HG02885 (cell line): ENCODE data around the gene MCM5.
"Not testable (repeated sequence)": the region's sequence is repeated elsewhere in the genome, so short reads cannot be mapped to it uniquely, and the experiment has no call there.

Experiments used
- ATAC-seq: cut with Tn5 transposase; IDR thresholded peaks from one replicate; pipeline ENCODE4 v1.9.1; 2021; ENCODE audit warnings: mild to moderate bottlenecking; ENCODE audit not compliant: unreplicated experiment, poor library complexity

Gene MCM5

DNA sequence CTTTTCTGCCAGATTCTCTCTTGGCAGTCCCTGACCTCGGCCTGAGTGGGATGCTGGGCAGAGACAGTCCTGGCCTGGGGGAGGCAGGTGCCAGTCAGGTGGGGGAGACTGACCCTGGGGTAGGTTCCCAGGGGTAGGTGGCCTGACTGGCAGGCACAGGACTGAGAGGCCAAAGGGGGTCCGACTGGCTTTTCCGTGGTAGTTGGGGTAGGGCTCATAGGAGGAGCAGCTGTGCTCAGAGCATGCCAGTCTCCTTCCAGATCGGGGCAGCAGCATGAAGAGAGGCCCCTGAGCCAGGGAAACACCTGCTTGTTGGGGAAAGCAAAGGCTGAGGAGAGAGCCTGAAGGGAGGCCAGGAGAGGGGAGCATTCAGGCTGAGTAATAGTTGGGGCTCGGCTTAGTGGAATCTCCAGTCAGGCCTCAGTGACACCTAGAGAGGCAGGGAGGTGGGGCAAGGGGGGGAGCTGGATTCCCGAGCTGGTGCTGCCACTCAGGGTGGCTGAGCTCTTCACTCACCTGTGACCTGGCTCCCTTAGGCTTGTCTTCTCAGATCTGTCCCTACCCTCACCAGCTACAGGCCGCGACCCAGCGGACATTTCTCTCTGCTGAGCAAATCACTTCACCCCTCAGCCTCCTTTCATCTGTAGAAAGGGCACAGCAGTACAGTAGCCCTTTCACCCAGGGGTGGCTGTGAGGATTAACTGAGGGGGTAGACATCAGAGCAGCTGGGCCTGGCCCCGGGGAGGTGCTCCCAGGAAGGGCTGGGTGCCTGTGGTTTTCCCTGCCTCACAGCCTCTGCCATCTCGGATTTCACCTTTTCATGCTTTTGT lies 26.2 kb downstream of the MCM5 start:
- ATAC-seq = no peak

DNA sequence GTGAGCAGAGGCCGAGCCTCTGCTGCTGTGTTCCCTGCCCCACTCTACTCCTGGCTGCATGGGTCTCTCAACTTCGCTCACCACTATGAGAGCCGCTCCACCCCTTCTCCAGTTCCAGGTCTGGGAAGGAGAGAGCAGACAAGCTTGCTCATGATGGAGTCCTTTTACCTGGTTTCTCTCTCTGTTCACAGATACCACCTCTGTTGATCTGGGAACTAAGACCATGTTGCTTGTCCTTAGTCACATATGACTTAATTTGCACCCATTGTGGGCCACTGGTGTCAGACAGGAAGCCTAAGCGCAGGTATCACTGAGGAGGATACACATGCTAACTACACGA lies 26.8 kb downstream of the MCM5 start:
- no peak for ATAC-seq

DNA sequence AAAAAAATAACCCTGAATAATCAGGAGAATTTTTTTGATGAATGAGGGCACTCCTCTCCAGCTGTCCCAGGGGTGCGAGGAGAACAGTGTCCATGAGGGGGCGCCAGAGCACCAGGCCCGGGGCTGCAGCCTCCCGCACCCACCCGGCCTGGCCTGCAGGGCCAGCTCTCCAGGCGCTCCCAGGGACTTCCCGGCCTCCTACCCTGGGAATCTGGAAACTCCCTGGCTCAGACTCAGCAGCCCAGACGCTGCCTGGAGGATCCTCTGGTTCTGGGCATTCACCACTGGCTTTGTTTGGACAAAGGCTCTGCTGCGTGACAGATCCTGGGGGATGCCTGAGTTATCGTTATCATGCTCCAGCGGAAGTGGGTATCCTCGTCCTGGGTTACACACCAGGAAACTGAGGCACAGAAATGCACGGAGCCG lies 31.0 kb downstream of the MCM5 start:
- ATAC-seq = no peak

DNA sequence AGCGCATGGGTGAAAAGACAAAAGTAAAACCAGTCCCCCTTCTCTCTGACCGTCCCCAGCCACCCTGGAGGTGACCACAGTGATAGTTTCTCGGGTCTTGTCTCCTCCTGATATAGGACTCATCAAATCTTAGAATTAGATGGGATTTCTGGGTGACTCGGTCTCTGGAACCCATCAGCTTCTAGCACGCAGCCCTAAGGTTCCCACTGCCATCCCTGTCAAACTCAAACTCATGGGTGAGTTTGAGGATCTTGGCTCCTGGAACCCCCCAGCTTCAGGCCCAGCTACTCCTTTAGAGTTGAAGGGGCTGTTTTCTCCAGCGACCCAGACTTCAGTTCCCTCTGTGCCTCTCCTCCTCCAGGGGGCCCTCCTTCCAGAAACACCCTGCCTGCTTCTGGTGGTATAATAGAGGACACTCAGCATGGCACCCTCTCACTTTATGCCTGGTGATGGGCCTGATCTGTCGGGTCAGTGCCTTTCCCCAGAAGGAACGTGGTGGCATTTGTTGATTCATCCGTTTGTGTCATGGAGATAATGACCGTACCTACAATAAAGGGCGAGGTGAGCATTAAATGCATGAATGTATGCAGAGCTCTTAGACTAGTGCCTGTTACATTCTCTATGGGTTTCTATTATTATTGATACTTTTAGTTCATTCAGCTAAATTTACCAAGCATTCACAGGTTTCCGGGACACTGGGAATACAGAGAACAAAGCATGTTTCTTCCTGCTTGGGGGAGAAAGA lies 31.7 kb downstream of the MCM5 start:
- ATAC-seq = no peak

DNA sequence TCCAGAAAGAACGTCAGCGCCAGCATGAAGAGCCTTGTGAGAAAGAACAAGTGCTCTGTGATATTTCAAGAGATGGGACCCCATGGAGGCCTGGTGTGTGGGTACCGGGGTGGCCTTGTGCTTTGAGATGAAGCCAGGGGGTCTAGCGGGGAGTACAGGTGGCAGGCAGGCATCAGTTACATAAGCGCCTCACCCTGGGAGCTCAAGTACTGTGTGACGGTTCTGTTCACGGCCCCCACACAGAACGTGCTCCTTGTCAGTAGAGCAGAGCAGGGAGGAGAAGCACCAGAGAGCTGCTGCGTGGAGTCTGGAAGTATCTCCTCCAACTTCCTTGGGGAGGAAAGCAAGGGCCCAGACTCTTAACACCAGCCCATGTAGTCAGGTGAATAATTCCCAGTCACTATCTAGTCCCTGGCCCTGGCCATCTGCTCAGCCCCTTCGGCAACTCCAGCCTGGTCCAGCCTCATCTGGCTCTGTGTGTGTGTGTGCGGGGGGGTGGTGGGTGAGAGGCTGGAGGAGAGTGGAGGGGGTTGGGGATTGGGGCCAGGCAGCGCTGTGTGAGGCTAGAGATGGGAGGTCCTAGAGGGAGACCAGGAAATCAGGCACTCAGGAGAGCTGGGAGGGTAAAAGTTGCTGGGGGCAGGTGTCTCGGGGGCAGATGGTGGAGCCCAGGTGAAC lies 32.4 kb downstream of the MCM5 start:
- ATAC-seq = no peak

DNA sequence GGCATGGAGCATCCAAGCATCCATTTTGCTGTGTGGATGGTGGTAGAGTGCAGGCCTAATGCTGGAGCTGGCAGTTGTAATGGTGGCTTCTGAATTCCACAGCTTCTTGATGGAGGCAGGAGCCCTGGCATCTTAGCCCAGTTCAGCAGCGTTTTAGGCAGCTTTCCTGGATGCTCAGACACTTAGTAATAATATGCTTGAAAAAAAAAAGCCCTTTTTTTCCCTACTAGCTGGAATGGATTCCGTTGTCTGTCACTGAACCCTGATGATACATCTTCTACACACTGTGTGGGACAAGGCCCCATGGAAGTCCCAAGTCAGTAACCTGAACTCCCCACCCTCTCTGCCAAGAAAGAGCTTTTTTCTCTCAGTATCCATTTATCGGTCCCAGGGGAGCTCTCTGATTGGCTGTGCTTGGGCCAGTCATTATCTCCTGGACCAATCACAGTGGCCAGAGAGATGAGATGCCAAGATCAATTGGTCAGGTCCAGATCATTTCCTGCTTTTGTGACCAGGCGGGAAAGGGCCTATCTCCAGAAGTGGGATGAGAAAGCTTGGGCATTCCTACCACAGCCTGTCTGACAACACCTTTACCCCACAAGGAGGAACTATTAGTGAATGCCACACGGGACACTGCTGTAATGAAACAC lies 34.2 kb downstream of the MCM5 start:
- no peak for ATAC-seq

DNA sequence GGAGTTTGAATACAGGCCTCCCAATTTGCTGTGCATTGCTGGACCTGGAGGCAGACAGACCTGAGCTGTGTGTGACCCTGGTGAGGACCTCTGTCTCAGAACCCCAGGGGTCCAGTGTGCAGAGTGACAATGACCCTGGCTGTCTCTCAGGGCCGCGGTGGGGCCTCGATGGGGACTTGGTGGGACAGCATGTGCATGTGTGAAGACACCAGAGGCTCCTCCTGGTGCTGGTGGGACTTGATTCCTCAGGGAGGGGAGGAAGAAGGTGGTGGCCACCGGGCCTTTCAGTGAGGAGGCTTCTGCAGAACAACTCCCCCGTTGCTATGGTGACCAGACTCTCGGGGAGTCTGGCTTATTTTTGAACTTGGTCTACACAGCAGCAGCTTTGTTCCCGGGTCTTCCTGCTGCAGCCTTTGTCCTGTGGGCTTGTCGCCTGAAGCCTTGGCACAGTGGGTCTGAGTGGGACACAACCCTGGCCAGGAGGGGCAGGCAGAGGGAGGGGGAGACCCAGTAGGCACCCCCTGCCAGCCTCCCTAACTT lies 35.3 kb downstream of the MCM5 start:
- no peak for ATAC-seq

DNA sequence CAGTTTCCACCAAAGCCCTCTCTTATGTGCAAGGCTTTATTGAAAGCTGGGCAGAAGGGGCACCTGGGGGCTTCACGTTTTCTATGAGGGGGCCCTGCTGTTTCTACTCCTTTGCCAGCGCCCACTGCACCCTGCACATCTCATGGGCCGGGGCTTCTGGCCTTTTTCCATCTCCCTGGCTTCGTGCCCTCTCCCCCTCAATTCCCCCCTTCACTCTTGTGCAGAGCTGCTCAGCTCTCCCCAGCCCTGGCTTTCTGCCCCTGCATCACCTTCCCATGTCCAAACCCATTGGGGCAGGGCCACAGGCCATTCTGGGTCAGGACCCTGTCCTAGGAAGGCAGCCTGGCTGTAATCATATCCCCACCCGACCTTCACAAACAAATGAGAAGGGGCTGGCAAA lies 36.5 kb downstream of the MCM5 start:
- no peak for ATAC-seq

DNA sequence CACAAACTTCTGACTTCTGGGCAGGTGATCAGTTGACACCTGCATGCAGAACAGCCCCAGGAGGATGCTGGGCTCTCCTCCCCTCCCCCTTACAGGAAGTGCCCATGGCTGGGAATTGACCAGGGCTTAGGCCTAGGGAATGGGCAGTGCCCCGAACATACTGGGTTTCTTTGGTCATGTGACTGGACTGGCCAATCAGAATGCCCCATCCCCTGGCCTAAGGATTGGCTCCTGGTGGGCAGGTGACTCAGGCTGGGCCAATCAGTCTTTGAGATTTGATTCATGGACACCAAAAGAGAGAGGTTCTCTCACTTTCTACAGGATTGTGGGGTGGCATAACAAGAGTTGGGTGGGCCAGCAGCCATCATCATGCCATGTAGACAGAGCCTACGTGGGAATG lies 37.1 kb downstream of the MCM5 start:
- ATAC-seq = no peak

DNA sequence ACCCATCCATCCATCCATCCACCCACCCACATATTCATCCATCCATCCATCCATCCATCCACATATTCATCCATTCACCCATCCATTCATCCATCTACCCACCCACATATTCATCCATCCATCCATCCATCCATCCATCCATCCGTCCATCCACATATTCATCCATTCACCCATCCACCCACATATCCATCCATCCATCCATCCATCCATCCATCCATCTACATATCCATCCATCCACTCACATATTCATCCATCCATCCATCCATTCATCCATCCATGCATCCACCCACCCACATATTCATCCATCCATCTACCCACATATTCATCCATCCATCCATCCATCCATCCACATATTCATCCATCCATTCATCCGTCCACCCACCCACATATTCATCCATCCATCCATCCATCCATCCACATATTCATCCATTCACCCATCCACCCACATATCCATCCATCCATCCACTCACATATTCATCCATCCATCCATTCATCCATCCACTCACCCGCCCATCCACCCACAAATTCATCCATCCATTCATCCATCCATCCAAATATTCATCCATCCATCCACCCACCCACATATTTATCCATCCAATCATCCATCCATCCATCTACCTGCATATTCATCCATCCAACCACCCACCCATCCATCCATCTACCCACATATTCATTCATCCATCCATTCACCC lies 38.9 kb downstream of the MCM5 start:
- not testable (repeated sequence) for ATAC-seq

DNA sequence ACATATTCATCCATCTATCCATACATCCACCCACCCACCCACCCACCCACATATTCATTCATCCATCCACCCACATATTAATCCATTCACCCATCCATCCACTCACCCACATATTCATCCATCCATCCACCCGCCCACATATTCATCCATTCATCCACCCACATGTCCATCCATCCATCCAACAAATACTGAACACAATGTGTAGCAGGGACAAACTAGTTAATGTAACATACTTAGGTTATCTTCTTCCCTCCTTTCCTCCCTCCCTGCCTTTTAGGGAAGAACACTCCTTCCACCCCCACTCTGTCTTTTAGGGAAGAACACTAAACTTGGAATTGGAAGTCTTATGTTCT lies 39.4 kb downstream of the MCM5 start:
- ATAC-seq = no peak

DNA sequence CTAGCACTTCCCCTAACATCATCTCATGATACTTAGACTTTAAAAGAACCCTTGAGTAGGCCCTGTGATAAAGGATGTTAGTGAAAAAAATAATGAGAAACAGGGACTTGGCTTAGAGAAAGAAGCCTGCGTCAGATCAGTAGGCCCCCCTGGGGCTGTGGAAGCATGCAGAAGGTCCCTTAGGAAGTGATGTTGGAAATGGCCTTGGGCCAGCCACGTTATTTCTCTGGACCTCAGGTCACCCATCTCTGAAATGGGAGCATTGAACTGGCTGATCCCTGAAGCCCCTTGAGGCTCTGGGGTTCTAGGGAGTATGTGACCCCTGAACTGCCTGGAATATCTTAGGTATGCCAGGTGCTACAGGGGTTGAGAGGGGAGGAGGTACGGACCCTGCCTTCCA lies 40.2 kb downstream of the MCM5 start:
- ATAC-seq = no peak

DNA sequence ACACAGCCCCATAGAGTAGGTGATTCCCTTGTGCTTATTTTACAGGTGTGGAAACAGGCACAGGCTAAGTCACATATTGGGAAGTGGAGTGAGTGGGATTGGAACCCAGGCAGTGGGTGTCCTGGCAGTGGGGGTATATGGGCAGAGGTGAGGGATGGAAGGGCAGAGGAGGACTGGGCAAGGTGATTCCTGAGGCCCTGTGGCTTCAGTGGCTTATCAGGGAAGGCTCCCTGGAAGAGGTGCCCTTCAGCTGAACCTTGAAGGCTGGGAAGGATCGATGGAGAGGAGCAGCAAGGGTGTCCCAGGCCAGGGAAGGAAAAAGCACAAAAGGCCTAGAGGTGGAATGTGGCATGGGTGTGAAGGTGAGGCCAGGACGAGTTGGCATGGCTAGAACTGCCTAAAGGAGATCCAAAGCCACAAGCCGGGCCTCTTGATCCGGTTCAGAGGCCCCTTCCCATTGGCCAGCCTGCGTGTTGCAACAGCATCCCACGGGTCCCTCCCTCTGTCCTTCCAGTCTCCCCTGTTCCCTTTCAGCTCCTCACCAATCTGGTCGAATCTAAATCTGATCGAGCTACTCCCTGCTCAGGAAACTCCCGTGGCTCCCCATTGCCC lies 41.7 kb downstream of the MCM5 start:
- ATAC-seq = no peak

DNA sequence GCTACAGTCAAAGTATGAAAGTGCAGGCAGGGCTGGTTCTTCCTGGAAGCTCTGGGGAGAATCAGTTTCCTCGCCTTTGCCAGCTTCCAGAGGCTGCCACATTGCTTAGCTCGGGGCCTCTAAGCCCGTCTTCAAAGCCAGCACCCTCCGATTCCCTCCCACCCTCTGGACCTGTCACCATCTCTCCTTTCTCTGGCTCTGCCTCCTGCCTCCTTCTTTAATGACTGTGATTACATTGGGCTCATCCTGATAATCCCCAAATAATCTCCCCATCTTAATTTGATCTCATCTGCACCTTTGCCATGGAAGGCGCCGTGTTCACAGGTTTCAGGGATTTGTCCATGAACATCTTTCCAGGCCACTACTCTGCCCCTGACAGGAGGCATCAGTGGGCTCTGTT lies 42.5 kb downstream of the MCM5 start:
- no peak for ATAC-seq

DNA sequence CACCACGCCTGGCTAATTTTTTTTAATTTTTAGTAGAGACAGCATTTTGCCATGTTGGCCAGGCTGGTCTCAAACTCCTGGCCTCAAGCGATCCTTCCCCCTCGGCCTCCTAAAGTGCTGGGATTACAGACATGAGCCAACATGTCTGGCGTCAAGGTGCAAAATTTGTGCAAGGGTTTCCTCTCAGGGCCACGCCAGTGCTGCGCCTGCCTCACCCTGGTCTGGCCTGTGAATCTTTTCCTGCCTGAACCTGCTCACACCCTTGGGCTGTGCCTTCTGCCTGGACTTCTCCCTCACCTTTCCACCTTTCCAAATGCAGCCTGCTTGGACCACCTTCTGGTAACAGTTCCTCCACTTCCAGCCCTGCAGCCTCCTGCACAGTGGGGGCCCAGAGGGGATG lies 43.4 kb downstream of the MCM5 start:
- no peak for ATAC-seq

DNA sequence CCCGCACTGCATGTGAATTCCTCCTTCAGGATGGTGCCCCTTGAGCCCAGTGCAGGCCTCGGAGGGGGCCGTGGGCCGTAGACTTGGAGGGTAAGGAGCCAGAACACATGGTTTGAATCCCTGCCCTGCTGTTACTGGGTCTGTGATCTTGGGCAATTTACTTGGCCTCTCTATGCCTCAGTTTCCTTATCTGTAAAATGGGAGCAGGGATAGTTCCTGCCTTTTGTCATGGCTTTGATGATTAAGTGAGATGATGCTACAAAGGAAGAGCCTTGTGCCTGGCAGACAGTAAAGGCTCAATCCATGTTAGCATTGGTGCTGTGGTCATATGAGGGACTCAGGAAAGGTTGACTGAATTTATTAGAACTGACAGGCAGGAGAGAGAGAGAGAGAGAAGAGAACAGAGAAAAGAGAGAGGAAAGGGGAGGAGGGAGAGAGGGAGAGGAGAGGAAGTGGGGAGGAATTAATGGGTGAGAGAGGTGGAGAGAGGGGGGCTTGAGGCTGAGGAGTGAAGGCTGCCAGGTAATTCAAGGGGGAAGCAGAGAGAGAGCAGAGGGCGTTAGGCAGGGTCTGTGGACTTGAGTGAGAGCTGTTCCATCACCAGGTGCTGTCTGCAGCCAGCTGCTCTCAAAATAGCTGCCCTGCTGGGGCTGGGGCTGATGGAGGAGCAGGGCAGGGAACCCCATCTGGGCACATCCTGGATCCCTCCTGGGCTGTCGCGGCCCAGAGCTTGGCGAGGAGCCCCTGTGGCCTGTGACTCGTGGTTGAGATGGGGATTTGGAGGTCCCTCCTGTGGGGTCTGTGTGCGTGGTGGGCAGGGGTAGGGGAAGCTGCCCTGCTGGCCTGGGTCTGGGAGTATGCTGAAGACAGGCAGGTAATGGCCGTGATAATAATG lies 44.1 kb downstream of the MCM5 start:
- no peak for ATAC-seq

DNA sequence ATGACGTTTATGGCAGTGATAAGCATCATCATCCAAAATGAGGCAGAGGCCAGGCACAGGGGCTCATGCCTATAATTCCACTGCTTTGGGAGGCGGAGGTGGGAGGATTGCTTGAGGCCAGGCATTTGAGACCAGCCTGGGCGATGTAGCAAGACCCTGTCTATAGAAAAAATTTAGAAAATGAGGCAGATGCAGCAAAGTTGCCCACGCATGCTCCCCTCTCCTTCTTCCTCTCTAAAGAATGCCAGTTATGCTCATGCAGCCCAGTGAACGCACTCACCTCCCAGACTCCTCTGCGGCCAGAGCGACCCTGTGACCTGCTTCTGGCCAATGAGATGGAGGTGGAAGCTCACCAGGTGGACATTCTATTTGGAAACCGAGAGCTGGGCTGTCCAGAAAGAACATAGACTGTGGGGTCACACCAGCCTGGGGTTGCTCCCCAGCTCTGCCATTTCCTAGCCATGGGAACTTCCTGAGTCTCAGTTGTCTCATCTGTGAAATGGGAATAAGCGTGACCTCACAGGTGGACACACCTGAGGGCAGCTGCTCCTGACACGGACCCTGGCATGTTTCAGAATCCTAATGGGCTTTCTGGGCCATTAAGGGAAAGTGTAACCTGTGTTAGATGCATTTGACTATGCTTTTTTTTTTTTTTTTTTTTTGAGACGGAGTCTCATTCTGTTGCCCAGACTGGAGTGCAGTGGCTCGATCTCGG lies 44.9 kb downstream of the MCM5 start:
- no peak for ATAC-seq

DNA sequence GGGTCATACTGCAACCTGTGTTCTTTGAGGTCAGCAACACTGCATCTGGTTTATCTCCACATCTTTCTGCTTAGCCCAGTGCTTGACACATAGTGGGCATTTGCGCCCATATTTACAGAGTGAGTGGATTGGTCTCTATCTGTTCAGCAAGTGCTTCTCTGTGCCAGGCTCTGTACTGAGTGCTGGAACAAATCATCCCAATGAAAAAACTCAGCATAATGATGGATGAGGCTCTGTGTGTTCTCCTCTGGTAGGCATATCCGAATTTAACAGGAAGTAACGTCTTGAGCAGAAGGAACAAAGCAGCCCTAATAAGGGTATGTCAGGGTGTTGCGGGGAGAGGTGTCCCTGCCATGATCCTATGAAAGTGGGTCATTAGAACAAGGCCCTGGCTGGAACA lies 46.0 kb downstream of the MCM5 start:
- ATAC-seq = no peak
